DND-41 (cell line): ENCODE results near the gene SMARCD1.
A peak's percentile ranks its signal among the peaks of the same experiment; 100 is the strongest.

Experiments
- ATAC-seq: fragments of 200-7000 bp; cut with Tn5 transposase; 3 replicates; pipeline ENCODE4 v1.9.1; 2021; ENCODE audit warnings: low read depth; ENCODE audit not compliant: insufficient read depth
- DNase-seq: peaks from one replicate; pipeline ENCODE4 v3.0.0-alpha.2; 2020
- H2AFZ ChIP-seq: 2 replicates; pipeline ENCODE4 v1.6.0; 2012; ENCODE audit warnings: low read depth, low read length
- H3K27ac ChIP-seq: 2 replicates; pipeline ENCODE4 v1.5.1; 2012; ENCODE audit warnings: low read length, inconsistent platforms
- H3K27me3 ChIP-seq: fragments of 200-600 bp; sonication (generic); 2 replicates; pipeline ENCODE4 v1.6.0; 2012; ENCODE audit warnings: low read length, mild to moderate bottlenecking, inconsistent platforms; ENCODE audit not compliant: insufficient read depth, poor library complexity
- H3K36me3 ChIP-seq: 2 replicates; pipeline ENCODE4 v1.5.1; 2012; ENCODE audit warnings: low read length, inconsistent platforms; ENCODE audit not compliant: insufficient read depth
- H3K4me1 ChIP-seq: 2 replicates; pipeline ENCODE4 v1.5.1; 2012; ENCODE audit warnings: mild to moderate bottlenecking, low read length; ENCODE audit not compliant: insufficient read depth
- H3K4me2 ChIP-seq: 2 replicates; pipeline ENCODE4 v1.6.0; 2012; ENCODE audit warnings: mild to moderate bottlenecking, moderate library complexity, low read length, inconsistent platforms; ENCODE audit not compliant: insufficient read depth
- H3K4me3 ChIP-seq, 2 experiments: fragments of 200-600 bp in 1 of 2; shearing (Covaris generic) in 1 of 2; 2 replicates each; pipeline ENCODE4 v1.5.1; 2012 to 2016; ENCODE audit warnings: inconsistent platforms in 2 of 2, low read length in 2 of 2, mild to moderate bottlenecking in 2 of 2, low read depth in 1 of 2, moderate library complexity in 1 of 2
- H3K79me2 ChIP-seq: 2 replicates; pipeline ENCODE4 v1.6.0; 2012; ENCODE audit warnings: low read length, inconsistent platforms; ENCODE audit not compliant: insufficient read depth
- H3K9ac ChIP-seq: 2 replicates; pipeline ENCODE4 v1.6.0; 2012; ENCODE audit warnings: low read depth, mild to moderate bottlenecking, inconsistent platforms, low read length, moderate library complexity
- H3K9me3 ChIP-seq: 2 replicates; pipeline ENCODE4 v1.5.1; 2012; ENCODE audit warnings: low read length, moderate library complexity, mild to moderate bottlenecking, inconsistent platforms; ENCODE audit not compliant: insufficient read depth, severe bottlenecking
- H4K20me1 ChIP-seq: 2 replicates; pipeline ENCODE4 v1.6.0; 2012; ENCODE audit warnings: low read length; ENCODE audit not compliant: insufficient read depth
- CTCF ChIP-seq: IDR thresholded peaks from 2 replicates; pipeline ENCODE4 v1.5.1; 2012; ENCODE audit warnings: borderline replicate concordance, low read length, moderate library complexity, mild to moderate bottlenecking; ENCODE audit not compliant: poor library complexity, severe bottlenecking; ENCODE audit errors: extremely low read depth
- EZH2 ChIP-seq: IDR thresholded peaks from 3 replicates; pipeline ENCODE4 v1.6.1; 2012; ENCODE audit warnings: borderline replicate concordance, low read depth, mild to moderate bottlenecking, moderate library complexity, low read length, inconsistent platforms; ENCODE audit not compliant: severe bottlenecking

Gene SMARCD1

DNA sequence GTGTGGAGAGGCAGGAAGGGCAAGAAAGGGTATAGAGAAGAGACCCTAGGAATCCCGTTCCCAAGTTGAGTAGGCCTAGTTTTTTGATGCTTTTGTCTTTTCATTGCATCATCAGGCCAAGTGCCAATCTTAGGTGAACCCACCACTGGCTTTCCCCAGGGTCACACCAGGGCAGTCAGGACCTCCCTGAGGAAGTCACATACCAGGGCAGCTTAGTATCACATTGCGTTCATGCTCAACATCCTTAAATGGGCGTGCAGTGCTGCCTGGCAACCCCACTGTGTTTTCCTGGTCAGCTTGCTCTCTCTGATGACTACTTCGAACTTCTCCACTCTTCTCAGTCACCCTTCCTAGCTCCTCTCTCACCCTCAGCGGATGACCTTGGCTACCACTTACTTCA lies 18.7 kb upstream of the SMARCD1 start:
- H3K4me1 ChIP-seq: peaks cover 18% of the 10 kb centered on the region
- no peak for DNase-seq
- no peak for ATAC-seq
- H3K27ac ChIP-seq: no peak overlapping the region
- no peak overlapping the region for H3K9ac ChIP-seq
- H4K20me1 ChIP-seq: no peaks in the 10 kb centered on the region
- TF ChIP-seq EZH2: no peak
- no peaks in the 10 kb centered on the region for H3K79me2 ChIP-seq
- H3K4me2 ChIP-seq: no peak overlapping the region
- no peaks in the 10 kb centered on the region for H3K27me3 ChIP-seq
- H3K4me3 ChIP-seq: no peak overlapping the region
- no peaks in the 10 kb centered on the region for H3K36me3 ChIP-seq
- no peaks in the 10 kb centered on the region for H3K9me3 ChIP-seq
- H2AFZ ChIP-seq: no peak overlapping the region

DNA sequence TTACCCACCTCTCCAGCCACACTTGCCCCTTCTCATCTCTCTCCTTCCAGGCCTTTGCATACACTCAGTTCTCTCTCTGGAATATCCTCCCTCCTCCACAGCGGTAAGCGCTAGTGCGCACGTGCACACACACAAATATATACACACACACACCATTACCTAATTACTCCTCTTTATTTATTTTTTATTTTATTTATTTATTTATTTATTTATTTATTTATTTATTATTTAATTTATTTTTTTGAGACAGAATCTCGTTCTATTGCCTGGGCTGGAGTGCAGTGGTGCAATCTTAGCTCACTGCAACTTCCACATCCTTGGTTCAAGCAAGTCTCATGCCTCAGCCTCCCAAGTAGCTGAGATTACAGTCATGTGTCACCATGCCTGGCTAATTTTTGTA lies 16.1 kb upstream of the SMARCD1 start:
- Histone ChIP-seq H3K4me2 (no peak overlapping the region), H3K9ac (no peak overlapping the region), H3K9me3 (no peaks in the 10 kb centered on the region), H4K20me1 (no peaks in the 10 kb centered on the region), H3K4me3 (no peak overlapping the region), H2AFZ (no peak overlapping the region), H3K79me2 (no peaks in the 10 kb centered on the region), H3K27me3 (no peaks in the 10 kb centered on the region), H3K27ac (no peak overlapping the region), H3K36me3 (no peaks in the 10 kb centered on the region), H3K4me1 (peaks cover 12% of the 10 kb centered on the region)
- ATAC-seq (no peak), DNase-seq (no peak)
- TF ChIP-seq CTCF: no peak
- TF ChIP-seq EZH2: no peak

DNA sequence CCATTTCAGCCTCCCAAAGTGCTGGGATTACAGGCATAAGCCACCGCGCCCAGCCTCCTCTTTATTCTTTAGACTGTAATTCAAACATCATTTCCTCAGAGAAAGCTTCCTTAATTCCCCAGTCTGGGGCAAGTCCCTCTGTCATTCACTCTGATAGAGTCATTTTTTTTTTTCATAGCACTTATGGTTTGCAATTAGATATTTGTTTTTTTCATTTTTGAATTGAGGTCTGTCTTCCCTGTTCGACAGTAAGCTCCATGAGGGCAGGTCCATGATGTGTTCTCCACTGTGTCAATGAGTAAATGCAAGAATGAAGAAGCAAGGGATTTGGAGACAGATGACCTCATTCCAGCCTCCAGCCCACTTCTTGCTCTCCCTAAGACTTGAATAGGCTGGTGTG lies 15.6 kb upstream of the SMARCD1 start:
- Histone ChIP-seq H4K20me1 (no peaks in the 10 kb centered on the region), H3K36me3 (no peaks in the 10 kb centered on the region), H2AFZ (peak overlapping the region; percentile 88; the same call in 1 of the 2 replicates), H3K9ac (no peak overlapping the region), H3K9me3 (no peaks in the 10 kb centered on the region), H3K27me3 (no peaks in the 10 kb centered on the region), H3K4me1 (peaks cover 12% of the 10 kb centered on the region), H3K4me3 (no peak overlapping the region), H3K79me2 (no peaks in the 10 kb centered on the region), H3K27ac (no peak overlapping the region), H3K4me2 (no peak overlapping the region)
- TF ChIP-seq CTCF: no peak
- no peak for TF ChIP-seq EZH2
- no peak for ATAC-seq
- no peak for DNase-seq

DNA sequence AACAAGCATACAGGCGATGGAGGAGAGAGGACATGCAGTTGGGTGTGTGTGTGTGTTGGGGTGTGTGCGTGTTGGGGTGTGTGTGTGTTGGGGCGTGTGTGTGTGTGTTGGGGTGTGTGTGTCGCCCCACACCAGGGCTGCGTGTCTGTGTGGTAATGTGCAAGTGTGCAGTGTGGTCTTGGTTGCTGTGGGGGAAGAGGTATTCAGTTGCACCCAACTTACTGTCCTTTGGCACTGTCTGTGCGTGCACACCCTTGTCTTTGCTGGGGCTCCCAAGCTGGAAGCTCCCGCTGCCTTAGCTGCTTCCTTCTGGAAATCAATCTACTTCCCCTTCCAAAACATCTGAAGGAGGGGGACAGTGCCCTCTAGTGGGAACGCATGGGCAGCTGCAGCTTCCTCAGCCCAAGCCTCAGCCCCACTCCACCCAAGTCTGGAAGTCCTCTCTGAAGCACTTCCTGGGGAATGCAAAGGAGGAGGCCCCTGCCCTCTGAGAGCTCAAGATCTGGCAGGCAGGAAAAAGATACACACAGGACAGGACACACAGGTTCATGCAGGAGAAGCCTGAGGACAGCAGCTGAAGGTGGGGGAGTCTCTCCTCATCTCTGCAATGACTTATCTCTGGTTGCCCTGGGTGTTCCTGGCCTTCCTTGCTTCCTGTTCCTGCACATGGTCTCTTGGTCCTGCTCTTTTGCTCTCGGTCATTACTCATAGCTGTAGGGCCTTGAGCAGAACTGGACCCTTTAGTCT lies 14.7 kb upstream of the SMARCD1 start:
- Histone ChIP-seq H3K4me2 (peak overlapping the region; percentile 63), H4K20me1 (no peaks in the 10 kb centered on the region), H3K36me3 (no peaks in the 10 kb centered on the region), H3K27me3 (no peaks in the 10 kb centered on the region), H3K4me1 (peaks cover 17% of the 10 kb centered on the region), H3K9ac (0 out of 2 replicates have a peak overlapping the region, but pooled peaks have one; percentile 1), H3K4me3 (peak overlapping the region in 1 of 2 experiments; percentile 41; a peak in 2 of 4 replicates), H3K9me3 (no peaks in the 10 kb centered on the region), H2AFZ (peak overlapping the region; percentile 88), H3K27ac (peak overlapping the region; percentile 48), H3K79me2 (no peaks in the 10 kb centered on the region)
- ATAC-seq (peak; percentile 83), DNase-seq (peak; percentile 84)
- TF ChIP-seq EZH2 (no peak), CTCF (peak; percentile 98)
